ENCODE data around the gene TRAF4.
A peak's percentile ranks its signal among the peaks of the same experiment; 100 is the strongest.

The TRAF4 gene

GRCh38 chr17:28703552-28704218 lies 40.1 kb upstream of the TRAF4 start:
- TF ChIP-seq CTCF (IDR thresholded peaks at IDR 0.05; ENCODE audit: borderline replicate concordance, extremely low read depth, low read length, poor library complexity, severe bottlenecking) (no peak), EZH2 (IDR thresholded peaks at IDR 0.05; ENCODE audit: borderline replicate concordance, low read depth, low read length, severe bottlenecking) (no peak)
- Histone ChIP-seq H3K9me3 (ENCODE audit: insufficient read depth, low read length, severe bottlenecking) (no peaks in the 10 kb centered on the region), H3K4me2 (ENCODE audit: insufficient read depth, low read length) (no peak overlapping the region), H3K79me2 (ENCODE audit: insufficient read depth, low read length) (no peaks in the 10 kb centered on the region), H3K36me3 (ENCODE audit: insufficient read depth, low read length) (peaks cover 60% of the 10 kb centered on the region), H3K27ac (ENCODE audit: low read length) (no peak overlapping the region), H3K4me3 (ENCODE audit: low read depth in 1 of 2, low read length in 2 of 2) (no peak overlapping the region), H3K27me3 (ENCODE audit: insufficient read depth, low read length, poor library complexity) (no peaks in the 10 kb centered on the region), H4K20me1 (ENCODE audit: insufficient read depth, low read length) (0 out of 2 replicates have a peak, but pooled peaks cover 4% of the 10 kb centered on the region), H3K4me1 (ENCODE audit: insufficient read depth, low read length) (no peaks in the 10 kb centered on the region), H2AFZ (ENCODE audit: low read depth, low read length) (no peak overlapping the region), H3K9ac (ENCODE audit: low read depth, low read length) (no peak overlapping the region)
- DNase-seq = no peak
- ATAC-seq (ENCODE audit: insufficient read depth, low read depth) = no peak

- DNase-seq (no peak), ATAC-seq (ENCODE audit: insufficient read depth, low read depth) (no peak)
- Histone ChIP-seq H3K4me1 (ENCODE audit: insufficient read depth, low read length) (no peaks in the 10 kb centered on the region), H4K20me1 (ENCODE audit: insufficient read depth, low read length) (0 out of 2 replicates have a peak, but pooled peaks cover 4% of the 10 kb centered on the region), H3K79me2 (ENCODE audit: insufficient read depth, low read length) (no peaks in the 10 kb centered on the region), H3K9ac (ENCODE audit: low read depth, low read length) (no peak overlapping the region), H3K27ac (ENCODE audit: low read length) (no peak overlapping the region), H2AFZ (ENCODE audit: low read depth, low read length) (no peak overlapping the region), H3K4me2 (ENCODE audit: insufficient read depth, low read length) (no peak overlapping the region), H3K27me3 (ENCODE audit: insufficient read depth, low read length, poor library complexity) (no peaks in the 10 kb centered on the region), H3K9me3 (ENCODE audit: insufficient read depth, low read length, severe bottlenecking) (no peaks in the 10 kb centered on the region), H3K4me3 (ENCODE audit: low read depth in 1 of 2, low read length in 2 of 2) (no peak overlapping the region), H3K36me3 (ENCODE audit: insufficient read depth, low read length) (peaks cover 53% of the 10 kb centered on the region)
- no peak for TF ChIP-seq EZH2 (IDR thresholded peaks at IDR 0.05; ENCODE audit: borderline replicate concordance, low read depth, low read length, severe bottlenecking)
- no peak for TF ChIP-seq CTCF (IDR thresholded peaks at IDR 0.05; ENCODE audit: borderline replicate concordance, extremely low read depth, low read length, poor library complexity, severe bottlenecking)
Measured at GRCh38 chr17:28704219-28704858, 39.5 kb upstream of the TRAF4 start.

GRCh38 chr17:28705074-28705659 lies 38.6 kb upstream of the TRAF4 start:
- peaks cover 45% of the 10 kb centered on the region for H3K36me3 ChIP-seq (ENCODE audit: insufficient read depth, low read length)
- H4K20me1 ChIP-seq (ENCODE audit: insufficient read depth, low read length) = 0 out of 2 replicates have a peak, but pooled peaks cover 4% of the 10 kb centered on the region

More at GRCh38 chr17:28705074-28705659, 38.6 kb upstream of the TRAF4 start:
- DNase-seq (no peak), ATAC-seq (ENCODE audit: insufficient read depth, low read depth) (0 out of 3 replicates have a peak, but pooled peaks have one; percentile 23)
- H3K9ac ChIP-seq (ENCODE audit: low read depth, low read length) = no peak overlapping the region
- peaks cover 5% of the 10 kb centered on the region for H3K4me1 ChIP-seq (ENCODE audit: insufficient read depth, low read length)
- no peak overlapping the region for H2AFZ ChIP-seq (ENCODE audit: low read depth, low read length)
- no peak overlapping the region for H3K27ac ChIP-seq (ENCODE audit: low read length)
- H3K79me2 ChIP-seq (ENCODE audit: insufficient read depth, low read length) = peaks cover 3% of the 10 kb centered on the region; the same call in 1 of the 2 replicates
- no peak for TF ChIP-seq EZH2 (IDR thresholded peaks at IDR 0.05; ENCODE audit: borderline replicate concordance, low read depth, low read length, severe bottlenecking)
- no peak for TF ChIP-seq CTCF (IDR thresholded peaks at IDR 0.05; ENCODE audit: borderline replicate concordance, extremely low read depth, low read length, poor library complexity, severe bottlenecking)
- no peak overlapping the region for H3K4me2 ChIP-seq (ENCODE audit: insufficient read depth, low read length)
- no peak overlapping the region for H3K4me3 ChIP-seq (ENCODE audit: low read depth in 1 of 2, low read length in 2 of 2)
- no peaks in the 10 kb centered on the region for H3K9me3 ChIP-seq (ENCODE audit: insufficient read depth, low read length, severe bottlenecking)
- H3K27me3 ChIP-seq (ENCODE audit: insufficient read depth, low read length, poor library complexity) = no peaks in the 10 kb centered on the region

Data from DND-41 (cell line).